ENCODE measurements around the gene TMEM127. TPM values are rescaled to one million over a fixed set of nuclear protein-coding genes. Genes with fewer than 3 reads are reported as not detected.

Gene TMEM127
- total RNA-seq, 4 donors from 2014 or later: 18.5 to 131 (median 82.0) TPM

DNA sequence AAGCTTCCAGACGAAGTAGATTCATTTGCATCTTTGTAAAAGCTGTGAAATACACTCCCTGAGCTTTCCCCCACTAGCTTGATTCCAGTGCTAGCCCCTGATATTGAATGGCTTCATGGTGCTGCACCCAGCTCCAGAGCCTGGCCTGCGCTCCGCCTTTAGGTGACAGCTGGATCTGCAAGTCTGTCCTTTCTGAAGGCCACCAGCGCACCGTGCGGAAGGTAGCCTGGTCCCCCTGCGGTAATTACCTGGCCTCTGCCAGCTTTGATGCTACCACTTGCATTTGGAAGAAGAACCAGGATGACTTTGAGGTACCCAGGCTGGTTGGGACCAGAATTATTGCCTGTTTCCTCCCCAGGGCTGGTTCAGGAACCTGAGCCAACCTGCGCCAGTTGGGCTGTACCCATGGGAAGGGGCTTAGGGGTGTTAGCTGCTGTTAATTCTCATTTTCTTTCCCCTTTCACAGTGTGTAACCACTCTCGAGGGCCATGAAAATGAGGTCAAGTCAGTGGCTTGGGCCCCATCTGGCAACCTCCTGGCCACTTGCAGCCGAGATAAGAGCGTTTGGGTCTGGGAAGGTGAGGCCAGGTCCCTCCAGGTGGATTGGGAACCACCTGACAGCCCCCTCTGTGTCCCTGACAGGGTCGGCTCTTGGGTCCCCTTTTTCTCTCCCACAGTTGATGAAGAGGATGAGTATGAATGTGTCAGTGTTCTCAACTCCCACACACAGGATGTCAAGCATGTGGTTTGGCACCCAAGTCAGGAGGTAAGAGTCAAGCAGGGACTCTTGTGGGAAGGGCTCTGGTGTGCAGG, 1.6 kb upstream of the TMEM127 start:
- in situ Hi-C loops (cut with MboI; ENCODE audit: low pct_ligation_motif_present in 1 of 4, low pct_unique_long_range_greater_than_20kb in 1 of 4, low sequenced_read_pairs in 3 of 4): loop anchor here in 1 of 4 donors (25.0 kb wide), 1 partner anchor 255 kb away; no protein-coding TSS in a partner anchor
- H3K4me1 ChIP-seq: peaks cover 26 to 38% (median 27%) of the 10 kb centered on the region in 4 donors
- no peaks in the 10 kb centered on the region for H3K9me3 ChIP-seq
- intact Hi-C loops (cut with DNase I; ENCODE audit: low total_unique reads): no loop called here
- 20 to 70% methylated on average over 1 to 12 of the region's 12 CpGs for WGBS, 2 donors (ENCODE audit: low coverage in 1 of 2)
- peak overlapping the region in 2 of 4 donors; percentile 91 to 93 for H3K27ac ChIP-seq
- peak; percentile 49 for DNase-seq
- H3K4me3 ChIP-seq: peak overlapping the region in 3 of 4 donors; percentile 72 to 97 (median 82)
- H3K36me3 ChIP-seq: peaks cover 0 to 36% (median 12%) of the 10 kb centered on the region in 4 donors
- TF ChIP-seq EP300 (IDR thresholded peaks at IDR 0.05; ENCODE audit: low read depth) (no peak), POLR2AphosphoS5 (IDR thresholded peaks at IDR 0.05) (no peak), POLR2A (IDR thresholded peaks at IDR 0.05) (no peak), CTCF (IDR thresholded peaks at IDR 0.05) (peak in 3 of 5 experiments; percentile 32 to 47 (median 35))
- H3K27me3 ChIP-seq: no peaks in the 10 kb centered on the region

DNA sequence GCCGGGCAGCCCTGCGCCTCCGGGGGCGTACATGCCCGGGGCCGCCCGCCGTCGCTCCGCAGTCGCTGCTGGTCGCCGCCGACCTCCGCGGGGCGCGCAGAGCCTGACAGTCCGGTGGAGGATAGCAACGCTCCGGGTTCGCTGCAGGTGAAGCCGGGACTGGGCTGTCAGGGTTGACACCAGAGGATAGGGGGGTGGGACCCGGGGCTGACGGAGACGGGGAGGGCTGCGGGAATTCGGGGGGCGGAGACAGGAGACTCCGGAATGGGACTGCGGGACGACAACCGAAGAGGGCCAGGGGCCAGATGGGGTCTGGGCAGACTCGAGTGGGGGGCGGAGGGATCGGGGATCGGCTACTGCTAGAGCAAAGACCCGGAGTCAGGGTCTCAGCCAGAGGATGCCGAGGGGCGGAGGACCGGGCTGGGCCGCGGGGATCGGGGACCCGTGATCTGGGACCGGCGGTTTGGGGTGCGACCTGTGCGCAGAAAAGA, 403 bp downstream of the TMEM127 start:
- Histone ChIP-seq H3K4me1 (peaks cover 37 to 58% (median 44%) of the 10 kb centered on the region in 4 donors), H3K4me3 (peak overlapping the region; percentile 72 to 97 (median 84)), H3K9me3 (no peaks in the 10 kb centered on the region), H3K27me3 (no peaks in the 10 kb centered on the region), H3K27ac (peak overlapping the region; percentile 91 to 97 (median 94)), H3K36me3 (peaks cover 0 to 24% (median 6%) of the 10 kb centered on the region in 4 donors)
- DNase-seq: peak; percentile 58
- in situ Hi-C loops (cut with MboI; ENCODE audit: low pct_ligation_motif_present in 1 of 4, low pct_unique_long_range_greater_than_20kb in 1 of 4, low sequenced_read_pairs in 3 of 4) (loop anchor here in 1 of 4 donors (25.0 kb wide), 1 partner anchor 253 kb away; no protein-coding TSS in a partner anchor), intact Hi-C loops (cut with DNase I; ENCODE audit: low total_unique reads) (no loop called here)
- 0 to 3% methylated on average over 6 to 26 of the region's 49 CpGs for WGBS, 2 donors (ENCODE audit: low coverage in 1 of 2)
- no peak for TF ChIP-seq POLR2A (IDR thresholded peaks at IDR 0.05)
- TF ChIP-seq POLR2AphosphoS5 (IDR thresholded peaks at IDR 0.05): no peak
- no peak for TF ChIP-seq EP300 (IDR thresholded peaks at IDR 0.05; ENCODE audit: low read depth)
- TF ChIP-seq CTCF (IDR thresholded peaks at IDR 0.05): no peak

- no peaks in the 10 kb centered on the region for H3K9me3 ChIP-seq
- peak overlapping the region; percentile 72 to 97 (median 84) for H3K4me3 ChIP-seq
- in situ Hi-C loops (cut with MboI; ENCODE audit: low pct_ligation_motif_present in 1 of 4, low pct_unique_long_range_greater_than_20kb in 1 of 4, low sequenced_read_pairs in 3 of 4): loop anchor here in 1 of 4 donors (5.0 to 25.0 kb wide), 2 partner anchors 58 to 253 kb away; partner anchors contain the start of gene STARD7
- peak in 1 of 5 experiments; percentile 21 for TF ChIP-seq CTCF (IDR thresholded peaks at IDR 0.05)
- no peak for TF ChIP-seq EP300 (IDR thresholded peaks at IDR 0.05; ENCODE audit: low read depth)
- intact Hi-C loops (cut with DNase I; ENCODE audit: low total_unique reads): no loop called here
- H3K36me3 ChIP-seq: peaks cover 0 to 22% (median 6%) of the 10 kb centered on the region in 4 donors
- 17 to 61% methylated on average over 8 to 29 of the region's 33 CpGs for WGBS, 2 donors (ENCODE audit: low coverage in 1 of 2)
- no peaks in the 10 kb centered on the region for H3K27me3 ChIP-seq
- H3K27ac ChIP-seq: peak overlapping the region; percentile 91 to 97 (median 94)
- no peak for DNase-seq
- H3K4me1 ChIP-seq: peaks cover 43 to 64% (median 50%) of the 10 kb centered on the region in 4 donors
Measured at GRCh38 chr2:96264656-96265348, 995 bp downstream of the TMEM127 start.

- H3K4me3 ChIP-seq: peak overlapping the region in 1 of 4 donors; percentile 97
- H3K36me3 ChIP-seq: peaks cover 0 to 15% (median 6%) of the 10 kb centered on the region in 4 donors
- intact Hi-C loops (cut with DNase I; ENCODE audit: low total_unique reads): no loop called here
- TF ChIP-seq EP300 (IDR thresholded peaks at IDR 0.05; ENCODE audit: low read depth) (no peak), POLR2AphosphoS5 (IDR thresholded peaks at IDR 0.05) (no peak), POLR2A (IDR thresholded peaks at IDR 0.05) (no peak), CTCF (IDR thresholded peaks at IDR 0.05) (no peak)
- in situ Hi-C loops (cut with MboI; ENCODE audit: low pct_ligation_motif_present in 1 of 4, low pct_unique_long_range_greater_than_20kb in 1 of 4, low sequenced_read_pairs in 3 of 4): loop anchor here in 1 of 4 donors (5.0 to 25.0 kb wide), 2 partner anchors 57 to 252 kb away; partner anchors contain the start of gene STARD7
- no peaks in the 10 kb centered on the region for H3K27me3 ChIP-seq
- H3K27ac ChIP-seq: peak overlapping the region in 2 of 4 donors; percentile 2 to 94
- H3K4me1 ChIP-seq: peaks cover 50 to 71% (median 57%) of the 10 kb centered on the region in 4 donors
- no peaks in the 10 kb centered on the region for H3K9me3 ChIP-seq
- no peak for DNase-seq
- WGBS, 2 donors (ENCODE audit: low coverage in 1 of 2): 45 to 73% methylated on average over 2 to 4 of the region's 4 CpGs
Measured at GRCh38 chr2:96264086-96264485, 1.7 kb downstream of the TMEM127 start.
